Skeletal muscle satellite cell (primary cell): ENCODE results near the gene TP53INP2.
A peak's percentile ranks its signal among the peaks of the same experiment; 100 is the strongest.
"Not testable (repeated sequence)": the region's sequence is repeated elsewhere in the genome, so short reads cannot be mapped to it uniquely, and the experiment has no call there.

Experiments
- H3K27me3 ChIP-seq: 2 replicates; pipeline ENCODE4 v1.7.0; 2013; ENCODE audit warnings: low read length; ENCODE audit not compliant: control insufficient read depth, insufficient read depth
- H3K36me3 ChIP-seq: 2 replicates; pipeline ENCODE4 v1.7.0; 2013; ENCODE audit warnings: mild to moderate bottlenecking, control low read depth, low read length; ENCODE audit not compliant: insufficient read depth
- H3K4me1 ChIP-seq: 2 replicates; pipeline ENCODE4 v1.7.0; 2013; ENCODE audit warnings: low read length; ENCODE audit not compliant: control insufficient read depth, insufficient read depth
- H3K4me2 ChIP-seq: 2 replicates; pipeline ENCODE4 v1.7.0; 2013; ENCODE audit warnings: mild to moderate bottlenecking, low read length
- H3K4me3 ChIP-seq: 2 replicates; pipeline ENCODE4 v1.7.0; 2013; ENCODE audit warnings: low read length
- H3K9ac ChIP-seq: 2 replicates; pipeline ENCODE4 v1.7.0; 2013; ENCODE audit warnings: mild to moderate bottlenecking, low read depth, low read length, moderate library complexity
- H3K9me3 ChIP-seq: replicated peaks from 2 replicates; pipeline ENCODE4 v1.7.0; 2013; ENCODE audit warnings: mild to moderate bottlenecking, control low read depth, low read length

The TP53INP2 gene

DNA sequence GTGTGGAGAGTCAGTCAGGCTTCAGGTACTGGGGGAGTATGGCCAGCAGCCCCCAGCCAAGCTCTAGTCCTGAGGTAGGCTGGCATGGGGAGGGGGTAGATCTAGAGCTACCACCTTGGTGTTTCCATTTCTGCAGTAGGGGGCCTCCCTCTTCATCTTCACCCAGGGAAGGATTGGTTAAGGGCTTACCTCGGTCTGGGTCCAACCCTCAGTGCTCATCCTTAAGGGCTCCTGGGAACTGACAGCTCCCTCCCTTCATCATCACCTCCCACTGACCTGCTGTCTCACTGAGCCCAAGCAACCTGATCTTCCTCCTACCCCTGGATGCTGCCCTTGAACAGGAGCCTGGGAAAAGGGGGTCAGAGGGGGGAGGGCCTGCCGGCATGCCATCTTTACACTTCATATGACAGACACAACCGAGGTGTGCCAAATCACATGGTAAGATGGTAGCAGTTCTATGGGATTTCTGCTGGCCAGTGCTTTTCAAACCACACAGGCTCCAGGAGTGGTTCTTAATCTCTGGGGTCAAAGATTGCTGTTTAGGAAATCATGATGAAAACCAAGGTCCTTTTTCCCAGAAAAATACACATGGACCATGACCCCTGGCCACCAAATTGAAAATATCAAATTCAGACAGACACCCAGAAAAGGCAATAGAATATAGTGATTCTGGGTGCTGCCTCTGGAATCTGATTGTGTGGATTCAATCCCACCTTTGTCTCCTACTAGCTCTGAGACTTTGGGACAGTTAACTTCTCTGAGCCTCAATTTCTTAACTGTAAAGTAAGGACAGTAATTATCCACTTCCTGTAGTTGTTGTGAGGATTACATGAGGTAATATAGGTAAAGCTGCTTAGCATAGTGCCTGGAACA, 3.0 kb downstream of the TP53INP2 start:
- H3K4me3 ChIP-seq = no peak overlapping the region
- H3K9me3 ChIP-seq = no peaks in the 10 kb centered on the region
- H3K9ac ChIP-seq = no peak overlapping the region
- H3K27me3 ChIP-seq = peaks cover under 1% of the 10 kb centered on the region
- peaks cover 16% of the 10 kb centered on the region for H3K36me3 ChIP-seq
- peaks cover 28% of the 10 kb centered on the region for H3K4me1 ChIP-seq
- H3K4me2 ChIP-seq = no peak overlapping the region

DNA sequence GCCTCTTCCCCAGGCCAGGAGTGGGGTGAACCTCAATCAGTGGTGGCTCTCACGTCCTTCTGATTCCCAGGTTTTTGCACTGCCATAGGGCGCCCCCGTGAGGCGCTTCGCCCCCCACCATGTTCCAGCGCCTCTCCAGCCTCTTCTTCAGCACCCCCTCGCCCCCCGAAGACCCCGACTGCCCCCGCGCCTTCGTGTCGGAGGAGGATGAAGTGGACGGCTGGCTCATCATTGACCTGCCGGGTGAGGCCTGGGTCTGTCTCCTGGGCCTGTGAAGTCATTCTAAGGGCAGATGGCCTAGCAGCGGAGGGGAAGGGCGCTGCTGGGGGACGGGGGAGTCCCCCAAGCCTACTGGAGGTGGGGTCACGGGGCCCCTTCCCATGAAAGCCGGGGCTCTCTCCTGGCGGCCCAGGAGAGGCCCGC, 4.5 kb downstream of the TP53INP2 start:
- Histone ChIP-seq H3K4me3 (peak overlapping the region; percentile 82), H3K36me3 (peaks cover 19% of the 10 kb centered on the region), H3K9me3 (no peaks in the 10 kb centered on the region), H3K4me2 (peak overlapping the region; percentile 93), H3K27me3 (no peaks in the 10 kb centered on the region), H3K4me1 (peaks cover 36% of the 10 kb centered on the region), H3K9ac (peak overlapping the region; percentile 83)

DNA sequence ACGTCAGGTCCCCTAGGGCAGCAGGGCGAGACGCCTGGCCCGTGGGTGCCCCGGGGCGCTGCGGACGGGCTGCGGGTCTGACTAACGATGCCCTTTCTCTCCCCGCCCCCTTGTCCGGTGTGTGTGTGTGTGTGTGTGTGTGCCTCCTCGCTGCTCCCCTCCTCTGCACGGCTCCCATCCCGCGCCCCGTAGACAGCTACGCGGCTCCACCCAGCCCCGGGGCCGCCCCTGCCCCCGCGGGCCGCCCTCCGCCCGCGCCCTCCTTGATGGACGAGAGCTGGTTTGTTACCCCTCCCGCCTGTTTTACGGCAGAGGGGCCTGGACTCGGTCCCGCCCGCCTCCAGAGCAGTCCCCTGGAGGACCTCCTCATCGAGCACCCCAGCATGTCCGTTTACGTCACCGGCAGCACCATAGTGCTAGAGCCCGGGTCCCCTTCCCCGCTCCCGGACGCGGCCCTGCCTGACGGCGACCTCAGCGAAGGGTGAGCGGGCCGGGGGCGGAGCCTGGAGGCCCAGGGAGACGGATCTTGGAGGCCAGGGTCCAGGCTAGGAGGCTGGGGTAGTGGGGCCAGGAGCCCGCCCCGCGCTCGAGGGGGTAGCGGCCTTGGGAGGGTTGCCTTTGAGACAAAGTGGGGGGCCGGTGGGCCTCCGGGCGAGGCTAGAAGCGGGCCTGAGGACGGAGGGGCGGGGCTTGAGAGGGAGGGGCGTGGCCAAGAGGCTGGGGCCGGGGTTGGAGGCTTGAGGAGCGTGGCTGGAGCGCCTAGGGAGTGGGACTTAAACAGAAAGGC, 5.1 kb downstream of the TP53INP2 start:
- H3K9me3 ChIP-seq = no peaks in the 10 kb centered on the region
- peak overlapping the region; percentile 82 for H3K4me3 ChIP-seq
- no peaks in the 10 kb centered on the region for H3K27me3 ChIP-seq
- peaks cover 20% of the 10 kb centered on the region for H3K36me3 ChIP-seq
- peaks cover 42% of the 10 kb centered on the region for H3K4me1 ChIP-seq
- peak overlapping the region; percentile 83 for H3K9ac ChIP-seq
- H3K4me2 ChIP-seq = peak overlapping the region; percentile 93

DNA sequence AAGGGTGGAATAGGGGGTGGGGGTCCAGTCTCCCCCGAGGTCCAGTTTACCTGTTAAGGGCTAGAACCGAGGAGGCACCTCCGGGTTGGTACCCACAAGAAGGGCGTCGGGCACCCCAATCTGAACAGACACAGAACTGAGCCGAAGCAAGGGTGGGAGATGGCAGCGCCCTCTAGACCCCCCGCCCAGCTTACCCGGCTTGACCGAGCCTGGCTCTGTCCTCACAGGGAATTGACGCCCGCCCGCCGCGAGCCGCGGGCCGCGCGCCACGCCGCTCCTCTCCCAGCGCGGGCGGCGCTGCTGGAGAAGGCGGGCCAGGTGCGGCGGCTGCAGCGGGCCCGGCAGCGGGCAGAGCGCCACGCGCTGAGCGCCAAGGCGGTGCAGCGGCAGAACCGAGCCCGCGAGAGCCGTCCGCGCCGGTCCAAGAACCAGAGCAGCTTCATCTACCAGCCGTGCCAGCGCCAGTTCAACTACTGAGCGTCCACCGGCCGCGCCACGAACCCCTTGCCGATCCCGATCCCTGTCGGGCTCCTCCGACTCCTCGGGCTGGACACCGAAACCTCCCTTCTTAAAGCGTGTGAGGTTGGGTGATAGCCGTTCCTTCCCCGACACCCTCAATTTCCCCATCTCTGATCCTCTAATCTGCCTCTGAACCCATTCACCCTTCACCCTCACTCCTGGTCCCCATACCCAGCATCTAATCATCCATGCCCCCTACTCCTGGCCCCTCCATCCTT, 5.9 kb downstream of the TP53INP2 start:
- Histone ChIP-seq H3K4me3 (peak overlapping the region; percentile 82), H3K9ac (peak overlapping the region; percentile 83), H3K4me2 (peak overlapping the region; percentile 93), H3K36me3 (peaks cover 27% of the 10 kb centered on the region), H3K27me3 (no peaks in the 10 kb centered on the region), H3K9me3 (no peaks in the 10 kb centered on the region), H3K4me1 (peaks cover 39% of the 10 kb centered on the region)

DNA sequence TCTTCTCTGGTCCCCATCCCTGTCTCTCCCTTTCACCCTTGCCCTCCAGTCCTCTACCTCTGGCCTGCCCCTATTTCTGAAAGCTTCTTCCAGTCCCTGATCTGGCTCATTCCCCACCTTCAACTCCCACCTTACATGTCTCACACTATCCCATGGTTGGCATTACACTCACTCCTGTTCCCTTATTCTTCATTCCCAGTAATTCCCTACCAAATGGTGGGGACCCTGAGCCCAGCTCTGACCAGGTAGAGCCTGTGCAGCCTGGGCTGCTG, 6.4 kb downstream of the TP53INP2 start:
- H3K36me3 ChIP-seq = peaks cover 27% of the 10 kb centered on the region
- H3K9ac ChIP-seq = peak overlapping the region; percentile 83
- no peaks in the 10 kb centered on the region for H3K9me3 ChIP-seq
- H3K4me1 ChIP-seq = peaks cover 34% of the 10 kb centered on the region
- peak overlapping the region; percentile 82 for H3K4me3 ChIP-seq
- H3K27me3 ChIP-seq = no peaks in the 10 kb centered on the region
- H3K4me2 ChIP-seq = peak overlapping the region; percentile 93

DNA sequence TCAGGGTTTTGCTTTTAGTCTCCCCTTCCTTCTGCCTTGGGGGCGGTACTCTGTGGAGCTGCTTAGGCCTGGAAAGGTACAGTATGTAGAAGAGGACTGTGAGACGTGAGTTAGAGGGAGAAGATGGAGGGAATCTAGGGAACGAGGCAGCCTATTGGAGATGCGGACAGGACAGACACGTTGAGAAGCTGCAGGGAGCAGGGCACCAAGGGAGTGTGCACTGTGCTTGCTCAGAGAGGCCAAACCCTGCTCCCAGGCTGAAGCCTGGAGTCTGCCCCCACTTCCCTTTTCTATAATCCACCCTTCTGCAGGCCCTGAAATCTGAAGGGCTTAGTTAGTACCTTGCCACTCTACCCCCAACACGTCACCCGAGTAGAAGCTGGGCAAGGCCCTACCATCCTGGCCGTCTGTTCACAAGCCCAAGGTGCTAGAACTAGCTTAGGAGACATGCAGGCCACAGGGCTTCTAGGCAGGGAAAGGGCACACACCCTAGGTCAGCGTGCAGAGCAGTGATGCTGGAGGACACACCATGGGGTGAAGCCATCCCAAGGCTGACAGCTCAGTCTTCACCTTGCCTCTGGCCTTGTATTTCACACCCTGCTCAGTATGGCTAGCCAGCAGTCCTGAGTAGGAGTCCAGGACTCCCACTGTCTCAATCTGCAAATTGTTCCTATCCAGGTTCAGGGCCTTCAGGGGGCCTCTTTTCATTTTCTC, 6.9 kb downstream of the TP53INP2 start:
- no peak overlapping the region for H3K4me2 ChIP-seq
- H3K9me3 ChIP-seq = no peaks in the 10 kb centered on the region
- peaks cover 27% of the 10 kb centered on the region for H3K36me3 ChIP-seq
- no peak overlapping the region for H3K9ac ChIP-seq
- H3K4me1 ChIP-seq = peaks cover 30% of the 10 kb centered on the region
- no peaks in the 10 kb centered on the region for H3K27me3 ChIP-seq
- no peak overlapping the region for H3K4me3 ChIP-seq

DNA sequence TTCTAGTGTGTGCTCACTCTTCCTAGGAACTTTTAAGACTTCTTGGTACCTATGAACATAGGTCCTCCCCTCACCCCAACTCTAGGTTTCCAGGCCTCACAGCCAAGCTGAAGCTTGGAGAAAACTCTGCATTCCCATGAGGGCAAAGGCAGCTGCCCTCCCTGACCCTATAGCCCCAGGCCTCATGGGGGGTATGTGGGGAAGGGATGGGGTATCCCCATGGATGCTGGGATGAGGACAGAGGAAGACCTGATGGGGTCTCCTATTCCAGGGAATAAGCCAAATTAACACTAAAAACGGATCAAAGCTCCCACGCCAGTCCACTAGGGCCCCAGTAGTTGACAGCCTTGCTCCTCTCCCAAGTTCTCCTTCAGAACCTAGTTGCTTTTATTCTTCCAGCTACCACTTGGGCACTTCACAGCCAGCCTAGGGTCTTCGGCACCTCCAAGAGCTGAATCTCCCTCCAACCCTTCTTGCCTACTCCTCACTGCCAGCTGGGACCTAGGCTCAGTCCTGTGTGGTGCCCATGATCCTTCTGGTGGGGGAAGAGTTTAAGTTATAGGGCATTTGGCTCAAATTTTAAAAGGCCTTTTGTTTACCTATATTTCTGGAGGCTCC, 7.8 kb downstream of the TP53INP2 start:
- no peak overlapping the region for H3K4me2 ChIP-seq
- peaks cover 30% of the 10 kb centered on the region for H3K4me1 ChIP-seq
- H3K27me3 ChIP-seq = no peaks in the 10 kb centered on the region
- no peak overlapping the region for H3K9ac ChIP-seq
- no peaks in the 10 kb centered on the region for H3K9me3 ChIP-seq
- H3K36me3 ChIP-seq = peaks cover 27% of the 10 kb centered on the region
- no peak overlapping the region for H3K4me3 ChIP-seq

DNA sequence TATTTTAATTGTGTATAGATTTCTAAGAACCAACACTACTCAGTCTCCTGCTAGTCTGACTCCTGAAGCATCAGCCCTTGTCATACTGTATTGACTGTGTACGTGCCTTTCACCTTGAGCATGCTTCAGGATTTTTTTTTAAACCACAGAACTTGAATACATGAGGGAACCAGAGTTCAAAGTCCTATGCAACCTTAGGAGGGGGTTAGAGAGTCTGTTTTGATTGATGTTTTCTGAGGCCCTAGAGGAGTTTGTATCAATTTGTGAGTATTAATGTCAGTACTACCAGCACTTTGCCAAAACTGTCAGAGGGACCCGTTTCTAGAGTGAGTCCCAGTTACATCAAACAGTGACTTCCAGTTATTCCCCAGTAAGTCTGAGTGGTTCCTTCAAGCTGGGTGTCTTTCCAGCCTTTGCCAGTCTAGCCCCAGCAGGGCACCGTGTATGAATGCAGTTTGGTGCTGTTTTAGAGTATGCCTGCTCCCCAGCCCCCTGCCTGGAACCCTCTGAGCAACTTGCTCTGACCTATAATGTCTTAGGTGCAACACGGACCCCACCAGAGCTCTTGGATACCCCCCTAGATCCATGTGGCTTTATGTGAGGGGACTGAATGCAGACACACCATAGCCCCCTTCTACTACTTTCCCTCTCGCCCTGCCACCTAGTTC, 8.5 kb downstream of the TP53INP2 start:
- H3K27me3 ChIP-seq = no peaks in the 10 kb centered on the region
- H3K4me3 ChIP-seq = no peak overlapping the region
- peaks cover 30% of the 10 kb centered on the region for H3K36me3 ChIP-seq
- peaks cover 30% of the 10 kb centered on the region for H3K4me1 ChIP-seq
- H3K4me2 ChIP-seq = peak overlapping the region; percentile 4
- H3K9me3 ChIP-seq = no peaks in the 10 kb centered on the region
- no peak overlapping the region for H3K9ac ChIP-seq

DNA sequence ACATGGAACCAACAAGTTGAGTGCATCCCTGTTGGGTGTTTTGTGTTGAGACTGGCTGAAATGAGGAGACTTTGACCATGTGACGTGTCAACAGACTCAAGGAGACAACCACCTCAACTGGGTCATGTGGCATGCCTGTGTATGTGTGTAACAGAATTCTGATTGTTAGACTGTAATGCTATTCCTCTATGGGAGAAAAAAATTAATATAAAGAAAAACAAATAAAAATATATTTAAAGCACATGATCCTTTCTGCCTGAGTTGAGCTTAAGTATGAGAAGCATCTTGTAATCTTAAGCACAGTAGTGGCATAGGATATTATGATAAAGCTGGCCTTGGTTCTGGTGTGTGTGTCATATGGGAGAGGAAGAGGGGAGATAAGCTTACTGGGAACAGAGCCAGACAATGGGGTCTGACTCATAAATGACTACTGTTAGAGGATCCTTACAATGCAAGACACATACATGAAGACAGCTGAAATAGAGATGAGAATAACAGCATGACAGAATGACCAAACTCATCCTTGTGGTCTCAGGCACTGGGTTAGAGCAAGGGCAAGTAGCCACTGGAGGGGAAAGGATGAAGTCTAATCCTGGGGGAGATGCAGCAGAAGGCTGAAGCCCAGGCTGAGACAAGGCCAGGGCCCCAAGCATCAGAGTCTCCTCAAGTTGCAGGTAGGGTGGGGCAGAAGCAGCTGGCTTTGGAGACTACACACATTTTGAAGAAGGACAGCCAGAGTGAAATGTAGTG, 9.2 kb downstream of the TP53INP2 start:
- H3K36me3 ChIP-seq = peaks cover 30% of the 10 kb centered on the region

DNA sequence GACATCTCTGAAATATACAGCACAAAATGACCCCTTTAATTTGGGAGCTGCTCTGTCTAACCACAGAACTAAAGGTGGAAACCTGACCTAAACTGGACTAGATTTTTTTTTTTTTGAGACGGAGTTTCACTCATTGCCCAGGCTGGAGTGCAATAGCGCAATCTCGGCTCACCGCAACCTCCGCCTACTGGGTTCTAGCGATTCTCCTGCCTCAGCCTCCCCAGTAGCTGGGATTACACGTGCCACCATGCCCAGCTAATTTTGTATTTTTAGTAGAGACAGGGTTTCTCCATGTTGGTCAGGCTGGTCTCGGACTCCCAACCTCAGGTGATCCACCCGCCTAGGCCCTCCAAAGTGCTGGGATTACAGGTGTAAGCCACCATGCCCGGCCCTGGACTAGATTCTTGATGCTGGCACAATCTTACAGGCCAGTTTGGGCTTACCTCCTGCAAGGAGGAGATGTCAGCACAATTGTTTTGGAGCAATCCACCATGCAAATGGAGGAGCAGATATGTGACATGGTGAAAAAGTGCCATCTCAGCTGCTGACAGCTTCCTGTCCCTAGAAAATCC, 9.9 kb downstream of the TP53INP2 start:
- peaks cover 30% of the 10 kb centered on the region for H3K36me3 ChIP-seq
- H3K4me2 ChIP-seq = peak overlapping the region; percentile 36
- H3K27me3 ChIP-seq, H3K9ac ChIP-seq, H3K4me3 ChIP-seq, H3K9me3 ChIP-seq: not testable (repeated sequence)
- H3K4me1 ChIP-seq = peaks cover 26% of the 10 kb centered on the region

More for the DNA sequence above, 9.2 kb downstream of the TP53INP2 start:
- H3K4me3 ChIP-seq = no peak overlapping the region
- H3K9ac ChIP-seq = no peak overlapping the region
- no peaks in the 10 kb centered on the region for H3K9me3 ChIP-seq
- peak overlapping the region; percentile 36 for H3K4me2 ChIP-seq
- H3K4me1 ChIP-seq = peaks cover 30% of the 10 kb centered on the region
- no peaks in the 10 kb centered on the region for H3K27me3 ChIP-seq
